Fibroblast of the aortic adventitia (primary cell): ENCODE results near the gene SEPTIN10. TPM values are rescaled to one million over a fixed set of nuclear protein-coding genes. Genes with fewer than 3 reads are reported as not detected.

Source experiments
- DNase-seq: peaks from one replicate; pipeline ENCODE4 v3.0.0-alpha.2; 2010; ENCODE audit warnings: low read depth
- H3K4me3 ChIP-seq: 2 replicates; pipeline ENCODE4 v1.5.1; 2011; ENCODE audit warnings: low read depth, mild to moderate bottlenecking, control low read depth, low read length, moderate library complexity
- total RNA-seq: library from RNA; depleted of rRNA; stranded (reverse); fragments of >200 nt; gene quantifications from 2 replicates; pipeline ENCODE4 v1.2.3, GENCODE V29; 2012; ENCODE audit warnings: low replicate concordance
- TF ChIP-seq, protein P1 (sequence below): IDR thresholded peaks from 2 replicates; pipeline ENCODE4 v1.5.1; 2011; ENCODE audit warnings: mild to moderate bottlenecking, low read length, control low read depth, inconsistent platforms; ENCODE audit not compliant: insufficient read depth

SEPTIN10 gene
- total RNA-seq, 1 donor = 145 TPM

DNA sequence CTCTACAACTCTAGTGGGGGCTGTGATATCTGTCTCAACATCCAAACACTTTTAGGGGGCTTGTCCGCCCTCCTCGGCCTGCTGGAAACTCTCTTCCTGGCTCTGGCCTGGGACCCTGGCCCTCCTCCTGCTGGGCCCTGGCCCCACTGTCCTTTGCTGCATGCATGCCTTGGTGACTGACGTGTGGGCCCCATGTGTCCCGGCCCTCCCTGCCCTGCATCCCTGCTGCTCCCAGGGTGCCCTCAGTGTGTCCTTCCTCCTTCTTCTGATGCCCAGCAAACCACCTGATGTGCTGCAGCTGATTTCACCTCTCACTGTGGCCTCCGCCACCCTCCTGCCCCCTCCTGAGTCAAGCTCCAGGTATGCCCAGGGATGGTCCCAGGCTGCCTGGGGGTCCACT is 101.7 kb downstream of the SEPTIN10 start:
- no peak for DNase-seq
- H3K4me3 ChIP-seq = no peak overlapping the region
- TF ChIP-seq, protein P1, sequence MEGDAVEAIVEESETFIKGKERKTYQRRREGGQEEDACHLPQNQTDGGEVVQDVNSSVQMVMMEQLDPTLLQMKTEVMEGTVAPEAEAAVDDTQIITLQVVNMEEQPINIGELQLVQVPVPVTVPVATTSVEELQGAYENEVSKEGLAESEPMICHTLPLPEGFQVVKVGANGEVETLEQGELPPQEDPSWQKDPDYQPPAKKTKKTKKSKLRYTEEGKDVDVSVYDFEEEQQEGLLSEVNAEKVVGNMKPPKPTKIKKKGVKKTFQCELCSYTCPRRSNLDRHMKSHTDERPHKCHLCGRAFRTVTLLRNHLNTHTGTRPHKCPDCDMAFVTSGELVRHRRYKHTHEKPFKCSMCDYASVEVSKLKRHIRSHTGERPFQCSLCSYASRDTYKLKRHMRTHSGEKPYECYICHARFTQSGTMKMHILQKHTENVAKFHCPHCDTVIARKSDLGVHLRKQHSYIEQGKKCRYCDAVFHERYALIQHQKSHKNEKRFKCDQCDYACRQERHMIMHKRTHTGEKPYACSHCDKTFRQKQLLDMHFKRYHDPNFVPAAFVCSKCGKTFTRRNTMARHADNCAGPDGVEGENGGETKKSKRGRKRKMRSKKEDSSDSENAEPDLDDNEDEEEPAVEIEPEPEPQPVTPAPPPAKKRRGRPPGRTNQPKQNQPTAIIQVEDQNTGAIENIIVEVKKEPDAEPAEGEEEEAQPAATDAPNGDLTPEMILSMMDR = no peak

DNA sequence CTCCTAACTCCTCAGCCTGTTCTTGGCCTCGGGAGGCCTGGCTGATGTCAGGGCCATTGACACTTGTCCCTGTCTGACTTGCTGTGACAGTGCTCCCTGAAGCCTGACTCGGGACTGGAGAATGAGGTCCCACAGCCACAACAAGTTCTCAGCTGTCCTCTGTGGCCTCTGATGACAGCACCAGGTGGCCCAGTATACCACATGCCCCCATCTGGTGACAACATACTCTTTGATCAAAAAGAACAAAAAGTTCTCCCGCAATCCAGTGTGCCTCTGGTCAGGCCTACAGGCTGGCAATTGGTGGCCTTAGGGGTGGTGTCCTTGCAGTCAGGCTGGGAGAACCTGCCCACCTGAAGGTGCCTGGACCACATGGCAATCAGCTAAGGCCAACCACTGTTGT is 102.6 kb downstream of the SEPTIN10 start:
- DNase-seq = no peak
- no peak overlapping the region for H3K4me3 ChIP-seq
- TF ChIP-seq, protein P1 = no peak

DNA sequence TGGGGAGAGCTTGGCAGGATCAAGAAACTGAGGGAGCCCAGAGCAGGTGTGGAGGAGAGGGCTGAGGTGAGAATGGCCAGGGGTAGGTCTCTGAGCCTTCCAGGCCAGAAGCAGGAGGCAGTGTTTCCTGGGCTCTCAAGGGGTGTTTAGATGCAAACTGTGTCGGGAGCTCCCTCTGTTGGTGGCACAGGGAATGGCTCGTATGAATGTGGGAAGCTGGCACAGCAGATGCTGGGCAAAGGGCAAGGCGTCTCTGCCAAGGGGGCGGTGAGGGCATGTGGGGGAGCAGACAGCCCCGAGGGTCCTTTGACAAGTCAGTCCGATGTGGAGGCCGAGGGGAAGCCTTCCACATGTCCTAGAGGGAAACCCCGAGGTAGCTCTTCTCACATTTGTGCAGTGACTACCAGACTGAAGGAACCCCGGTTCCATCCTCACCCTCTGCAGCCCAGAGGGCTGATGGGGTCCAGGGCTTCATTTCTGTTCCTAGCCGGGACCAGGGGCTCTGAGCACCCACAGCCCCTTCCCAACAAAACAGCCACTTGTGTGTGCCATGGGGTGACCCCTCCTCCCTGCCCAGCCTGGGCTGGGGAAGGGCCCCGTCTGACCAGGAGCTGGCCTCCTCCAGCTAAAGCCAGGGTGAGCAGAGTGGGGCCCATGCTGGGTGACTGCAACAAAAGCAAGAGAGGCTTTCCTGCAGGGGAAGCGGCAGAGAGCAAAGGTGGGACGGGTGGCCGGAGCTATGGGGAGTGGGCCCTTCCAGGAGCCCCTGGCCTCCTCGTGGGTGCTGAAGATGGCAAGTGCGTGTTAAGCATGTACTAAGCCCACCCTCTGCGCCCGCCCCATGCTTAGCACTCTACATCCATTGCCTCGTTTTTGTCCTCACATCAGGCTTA is 103.4 kb downstream of the SEPTIN10 start:
- TF ChIP-seq, protein P1 = peak; percentile 98
- H3K4me3 ChIP-seq = no peak overlapping the region
- peak; percentile 80 for DNase-seq

DNA sequence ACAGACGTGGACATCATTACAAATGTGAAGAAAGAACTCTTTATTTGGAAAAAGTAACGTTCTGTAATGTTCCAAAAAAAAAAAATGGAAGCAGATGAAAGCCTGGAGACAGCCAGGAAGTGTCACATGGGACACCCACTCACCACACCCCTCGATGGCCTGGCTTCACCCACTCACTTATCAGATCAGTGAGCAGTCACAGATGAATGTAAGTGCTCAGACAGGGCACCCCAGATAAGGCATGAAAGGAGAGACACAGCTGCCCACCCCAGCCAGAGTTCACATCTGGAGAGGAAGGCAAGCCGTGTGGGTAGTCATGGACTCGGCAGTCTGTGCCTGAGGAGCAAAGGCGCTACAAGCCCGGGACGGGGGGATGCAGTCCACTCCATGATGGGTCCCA is 105.2 kb downstream of the SEPTIN10 start:
- H3K4me3 ChIP-seq = no peak overlapping the region
- DNase-seq = peak; percentile 11
- TF ChIP-seq, protein P1 = no peak

DNA sequence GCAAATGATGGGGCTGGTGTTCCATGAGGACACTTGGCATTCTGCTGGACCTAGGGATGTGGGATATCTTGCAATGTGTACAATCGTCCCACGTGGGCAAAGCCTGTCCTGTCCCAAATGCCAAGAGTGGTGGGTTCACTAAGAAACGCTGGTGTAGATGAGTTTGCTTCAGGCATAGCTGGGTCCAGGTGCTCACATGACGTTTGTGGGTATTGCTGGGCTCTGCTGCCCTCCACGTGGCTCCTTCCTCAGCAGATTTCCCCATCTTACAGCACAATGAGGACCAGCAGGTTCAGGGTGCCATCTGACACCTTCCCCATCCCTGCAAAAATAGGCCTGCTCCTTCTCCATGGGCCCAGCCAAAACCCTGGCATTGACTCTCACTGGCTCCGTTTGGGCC is 105.9 kb downstream of the SEPTIN10 start:
- no peak for DNase-seq
- TF ChIP-seq, protein P1 = no peak
- no peak overlapping the region for H3K4me3 ChIP-seq

DNA sequence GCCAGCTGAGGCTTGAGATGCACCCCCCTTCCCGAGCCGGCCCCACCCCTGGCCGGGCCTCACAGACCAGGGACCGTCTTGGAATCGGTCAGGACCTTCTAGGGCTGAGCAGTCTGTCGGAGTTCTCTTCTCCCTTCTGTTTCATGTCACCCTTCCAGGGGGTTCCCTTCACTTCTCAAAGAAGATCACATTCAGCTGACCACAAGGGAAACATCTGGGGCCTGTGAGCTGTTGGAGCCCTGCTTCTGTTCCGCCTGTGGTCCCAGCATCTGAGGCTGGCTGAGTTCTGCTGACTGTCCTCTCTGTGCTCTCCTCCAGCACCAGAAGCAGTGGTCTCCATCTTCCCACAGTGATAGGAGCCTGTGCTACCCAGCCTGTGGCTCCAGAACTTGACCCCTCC is 106.5 kb downstream of the SEPTIN10 start:
- DNase-seq = no peak
- H3K4me3 ChIP-seq = no peak overlapping the region
- TF ChIP-seq, protein P1 = no peak
